Muscle of leg (tissue), 11 donors: ENCODE measurements around the gene FGD4. TPM values are rescaled to one million over a fixed set of nuclear protein-coding genes. Genes with fewer than 3 reads are reported as not detected.

Experiments
- DNase-seq: peaks from one replicate; pipeline ENCODE4 v3.0.0; 2013
- H3K27ac ChIP-seq: one replicate; pipeline ENCODE4 v1.5.1; 2013; ENCODE audit warnings: mild to moderate bottlenecking, low read length, control low read depth
- H3K27me3 ChIP-seq: one replicate; pipeline ENCODE4 v1.6.1; 2013; ENCODE audit warnings: low read length; ENCODE audit not compliant: control insufficient read depth, insufficient read depth
- H3K36me3 ChIP-seq: one replicate; pipeline ENCODE4 v1.6.1; 2013; ENCODE audit warnings: low read length; ENCODE audit not compliant: control insufficient read depth, insufficient read depth
- H3K4me1 ChIP-seq: one replicate; pipeline ENCODE4 v1.6.1; 2013; ENCODE audit warnings: low read length; ENCODE audit not compliant: control insufficient read depth, insufficient read depth
- H3K4me3 ChIP-seq: one replicate; pipeline ENCODE4 v1.5.1; 2013; ENCODE audit warnings: low read length, control low read depth
- H3K9me3 ChIP-seq: replicated peaks from 2 replicates; pipeline ENCODE4 v1.6.1; 2013; ENCODE audit warnings: low read depth, low read length; ENCODE audit not compliant: control insufficient read depth
- whole genome bisulfite sequencing: methylation state at CpG from one replicate; pipeline ENCODE4 v1.1.5; 2013; ENCODE audit warnings: missing lambda C conversion rate; ENCODE audit not compliant: insufficient coverage; 5-methylcytosine and 5-hydroxymethylcytosine counted together
- polyA plus RNA-seq, 8 donors: library from polyadenylated mRNA; unstranded; fragments of 120-200 nt; gene quantifications; one replicate each; pipeline versions ENCODE4 v1.2.1 to v1.2.3, GENCODE V29; 2013; ENCODE audit warnings: inconsistent platforms in 1 of 8, low replicate concordance in 1 of 8; ENCODE audit not compliant: insufficient read length in 8 of 8, insufficient read depth in 1 of 8
- total RNA-seq: library from RNA; stranded (reverse); fragments of 120-200 nt; gene quantifications from one replicate; pipeline ENCODE4 v1.2.4, GENCODE V29; 2013

Gene FGD4
- total and polyA plus RNA-seq, 9 donors = 12.9 to 35.4 (median 17.1) TPM

DNA sequence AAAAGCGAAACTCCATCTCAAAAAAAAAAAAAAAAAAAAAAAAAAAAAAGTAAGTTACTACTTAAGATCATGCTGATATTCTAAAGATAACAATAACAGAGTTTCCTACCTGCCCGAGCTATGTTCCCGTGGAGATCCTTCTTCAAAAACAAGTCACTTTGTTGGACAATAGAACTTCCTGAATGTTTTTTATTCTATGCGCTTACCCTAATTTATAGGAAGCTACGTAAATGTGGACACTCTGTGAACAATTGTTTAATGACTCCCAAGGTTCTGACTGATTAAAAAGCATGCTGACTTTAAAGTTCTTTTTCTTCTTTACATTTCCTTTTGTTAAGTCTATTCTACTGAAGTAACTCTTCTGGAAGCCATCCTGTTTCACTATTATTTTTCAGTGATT is 52.5 kb downstream of the FGD4 start:
- no peaks in the 10 kb centered on the region for H3K9me3 ChIP-seq
- no CpG with 5 or more reads among the region's 5 CpGs for WGBS
- H3K4me1 ChIP-seq = no peaks in the 10 kb centered on the region
- peak overlapping the region; percentile 82 for H3K27ac ChIP-seq
- peak; percentile 24 for DNase-seq
- no peak overlapping the region for H3K4me3 ChIP-seq
- H3K36me3 ChIP-seq = no peaks in the 10 kb centered on the region
- no peaks in the 10 kb centered on the region for H3K27me3 ChIP-seq

DNA sequence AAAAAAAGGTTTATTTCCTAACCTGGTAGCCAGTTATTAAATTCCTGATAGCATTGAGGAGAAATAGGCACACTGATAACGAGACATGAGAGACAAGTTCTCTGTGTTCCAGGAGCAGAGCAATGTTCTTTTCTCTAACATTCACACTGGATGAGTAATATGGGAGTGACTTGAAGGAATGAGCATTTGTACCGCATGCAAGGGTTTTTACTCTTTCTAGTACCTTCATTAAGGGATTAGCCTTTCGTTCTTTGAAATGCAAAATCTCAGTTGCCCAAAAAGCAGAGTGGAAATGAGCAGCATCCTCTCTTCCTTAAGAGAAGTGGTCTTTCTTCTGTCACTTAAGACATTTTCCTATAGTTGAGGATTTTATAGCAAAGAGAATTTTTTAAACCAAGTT is 54.7 kb downstream of the FGD4 start:
- Histone ChIP-seq H3K27ac (peak overlapping the region; percentile 50), H3K27me3 (no peaks in the 10 kb centered on the region), H3K4me1 (no peaks in the 10 kb centered on the region), H3K36me3 (no peaks in the 10 kb centered on the region), H3K4me3 (no peak overlapping the region), H3K9me3 (no peaks in the 10 kb centered on the region)
- no CpG with 5 or more reads among the region's 3 CpGs for WGBS
- no peak for DNase-seq

DNA sequence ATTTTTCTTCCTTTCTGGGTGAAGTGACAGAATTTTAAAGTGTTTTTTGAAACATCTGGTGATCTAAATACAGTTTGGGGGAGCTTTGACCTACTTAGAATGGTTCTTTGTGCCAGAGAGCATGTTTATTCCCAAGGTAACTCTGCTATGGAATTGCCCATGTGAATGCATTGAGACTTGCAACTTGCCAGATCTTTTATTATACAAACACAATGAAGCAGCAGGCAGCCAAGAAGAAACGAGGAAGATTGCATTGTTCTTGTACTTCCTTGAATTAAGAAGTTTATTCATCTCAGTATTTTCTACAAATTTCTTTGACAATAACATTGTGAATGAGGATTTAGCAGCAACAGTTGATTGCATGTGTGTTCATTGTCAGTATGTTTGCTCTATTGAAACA is 55.5 kb downstream of the FGD4 start:
- peak overlapping the region; percentile 26 for H3K27ac ChIP-seq
- no peaks in the 10 kb centered on the region for H3K36me3 ChIP-seq
- no peaks in the 10 kb centered on the region for H3K4me1 ChIP-seq
- WGBS = no CpG with 5 or more reads among the region's 1 CpG
- no peaks in the 10 kb centered on the region for H3K27me3 ChIP-seq
- H3K9me3 ChIP-seq = no peaks in the 10 kb centered on the region
- DNase-seq = peak; percentile 42
- no peak overlapping the region for H3K4me3 ChIP-seq

DNA sequence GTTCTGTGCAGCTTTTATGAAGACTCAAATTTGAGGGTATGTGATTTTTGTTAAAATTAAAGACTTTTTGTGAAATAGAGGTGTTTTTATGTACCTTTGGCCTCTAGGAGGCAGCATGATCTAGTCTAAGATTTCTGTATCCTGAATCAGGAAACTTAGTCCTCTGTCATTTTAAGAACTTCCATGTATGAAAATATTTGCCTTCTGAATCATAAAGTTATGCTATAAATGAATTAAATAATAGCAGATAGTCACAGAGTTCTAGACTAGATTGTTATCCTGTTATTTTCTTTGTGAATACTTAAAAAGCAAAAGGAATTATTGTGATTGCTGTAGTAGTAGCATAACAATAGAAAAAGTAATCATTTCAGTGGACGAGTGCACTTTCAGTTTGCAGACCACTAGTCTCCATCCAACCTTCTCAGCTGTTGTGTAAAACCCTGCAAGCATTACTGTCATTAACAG is 56.3 kb downstream of the FGD4 start:
- Histone ChIP-seq H3K27me3 (no peaks in the 10 kb centered on the region), H3K36me3 (no peaks in the 10 kb centered on the region), H3K4me3 (peak overlapping the region; percentile 37), H3K4me1 (no peaks in the 10 kb centered on the region), H3K9me3 (no peaks in the 10 kb centered on the region), H3K27ac (peak overlapping the region; percentile 66)
- no CpG with 5 or more reads among the region's 1 CpG for WGBS
- peak; percentile 88 for DNase-seq

DNA sequence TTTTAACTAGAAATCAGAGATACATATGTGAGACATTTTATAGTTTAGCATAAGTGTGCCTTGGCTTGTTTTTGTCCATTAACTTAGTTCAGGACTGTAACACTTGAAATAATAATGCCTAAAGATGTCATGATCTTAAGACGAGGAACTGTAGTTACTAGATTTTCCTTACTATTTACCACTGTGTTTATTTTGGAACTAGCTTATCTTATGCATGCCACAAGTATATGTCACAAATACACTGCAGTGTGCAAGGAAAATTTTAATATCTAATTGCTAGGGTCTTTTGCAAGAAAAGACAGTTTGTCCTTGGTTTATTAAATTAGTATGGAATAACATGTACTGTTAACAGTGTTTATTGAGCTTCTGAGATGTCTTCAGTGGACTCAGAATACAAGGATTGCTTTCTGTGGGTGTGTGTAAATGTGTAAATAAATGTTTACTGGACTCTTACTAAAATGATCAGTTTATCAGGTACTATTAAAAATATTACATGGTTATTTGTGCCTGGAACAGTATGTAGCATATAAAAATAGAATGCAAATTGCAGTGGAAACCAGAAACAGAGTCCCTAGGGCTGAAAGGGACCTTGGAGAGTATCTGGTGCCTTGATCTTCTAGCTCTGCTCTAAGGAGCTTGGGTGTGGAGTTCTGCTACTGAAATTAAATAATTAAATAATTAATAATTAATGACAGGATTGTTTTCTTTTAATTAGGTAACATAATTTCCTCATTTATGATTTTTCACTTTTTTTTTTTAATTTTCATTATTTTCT is 58.1 kb downstream of the FGD4 start:
- no peak overlapping the region for H3K4me3 ChIP-seq

DNA sequence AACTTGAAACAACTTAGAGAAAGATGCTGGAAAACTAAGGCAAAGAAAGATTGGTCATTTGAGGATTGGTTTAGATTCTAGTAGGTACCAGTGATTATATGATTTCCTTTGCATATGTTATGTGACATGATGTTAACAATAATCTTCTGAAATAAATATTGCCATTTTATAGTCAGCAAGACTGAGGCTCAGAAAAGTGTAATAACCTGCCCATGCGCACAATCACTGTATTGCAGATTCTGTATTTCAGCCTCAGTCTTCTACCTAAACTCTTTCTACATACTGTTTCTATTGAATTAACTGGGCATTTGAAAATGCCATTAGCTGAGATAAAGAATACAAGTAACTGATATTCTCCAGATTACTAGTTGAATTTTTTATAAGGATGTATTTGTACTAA is 61.3 kb downstream of the FGD4 start:
- no CpG with 5 or more reads among the region's 1 CpG for WGBS
- H3K27me3 ChIP-seq = no peaks in the 10 kb centered on the region
- no peaks in the 10 kb centered on the region for H3K4me1 ChIP-seq
- H3K9me3 ChIP-seq = no peaks in the 10 kb centered on the region
- no peak for DNase-seq
- H3K36me3 ChIP-seq = no peaks in the 10 kb centered on the region
- H3K4me3 ChIP-seq = no peak overlapping the region
- H3K27ac ChIP-seq = no peak overlapping the region

More for the DNA sequence above, 58.1 kb downstream of the FGD4 start:
- H3K27ac ChIP-seq = no peak overlapping the region
- no peaks in the 10 kb centered on the region for H3K27me3 ChIP-seq
- H3K36me3 ChIP-seq = no peaks in the 10 kb centered on the region
- H3K4me1 ChIP-seq = no peaks in the 10 kb centered on the region
- WGBS = no CpG with 5 or more reads among the region's 1 CpG
- DNase-seq = no peak
- H3K9me3 ChIP-seq = no peaks in the 10 kb centered on the region

GRCh38 chr12:32462908-32463307 is 63.5 kb downstream of the FGD4 start:
- no CpG with 5 or more reads among the region's 2 CpGs for WGBS
- no peaks in the 10 kb centered on the region for H3K9me3 ChIP-seq
- H3K27me3 ChIP-seq = no peaks in the 10 kb centered on the region
- peaks cover under 1% of the 10 kb centered on the region for H3K4me1 ChIP-seq
- DNase-seq = no peak
- H3K27ac ChIP-seq = no peak overlapping the region
- no peak overlapping the region for H3K4me3 ChIP-seq
- no peaks in the 10 kb centered on the region for H3K36me3 ChIP-seq

- Histone ChIP-seq H3K27me3 (no peaks in the 10 kb centered on the region), H3K36me3 (no peaks in the 10 kb centered on the region), H3K4me3 (no peak overlapping the region), H3K9me3 (no peaks in the 10 kb centered on the region), H3K4me1 (peaks cover 2% of the 10 kb centered on the region), H3K27ac (no peak overlapping the region)
- no CpG with 5 or more reads among the region's 1 CpG for WGBS
- DNase-seq = no peak
These were observed 66.8 kb downstream of the FGD4 start for GRCh38 chr12:32466187-32466586.

- no peaks in the 10 kb centered on the region for H3K27me3 ChIP-seq
- peaks cover 2% of the 10 kb centered on the region for H3K4me1 ChIP-seq
- DNase-seq = no peak
- no peaks in the 10 kb centered on the region for H3K9me3 ChIP-seq
- H3K36me3 ChIP-seq = no peaks in the 10 kb centered on the region
- H3K27ac ChIP-seq = no peak overlapping the region
- no CpG with 5 or more reads among the region's 2 CpGs for WGBS
- no peak overlapping the region for H3K4me3 ChIP-seq
These were observed 67.8 kb downstream of the FGD4 start for GRCh38 chr12:32466986-32467711.

DNA sequence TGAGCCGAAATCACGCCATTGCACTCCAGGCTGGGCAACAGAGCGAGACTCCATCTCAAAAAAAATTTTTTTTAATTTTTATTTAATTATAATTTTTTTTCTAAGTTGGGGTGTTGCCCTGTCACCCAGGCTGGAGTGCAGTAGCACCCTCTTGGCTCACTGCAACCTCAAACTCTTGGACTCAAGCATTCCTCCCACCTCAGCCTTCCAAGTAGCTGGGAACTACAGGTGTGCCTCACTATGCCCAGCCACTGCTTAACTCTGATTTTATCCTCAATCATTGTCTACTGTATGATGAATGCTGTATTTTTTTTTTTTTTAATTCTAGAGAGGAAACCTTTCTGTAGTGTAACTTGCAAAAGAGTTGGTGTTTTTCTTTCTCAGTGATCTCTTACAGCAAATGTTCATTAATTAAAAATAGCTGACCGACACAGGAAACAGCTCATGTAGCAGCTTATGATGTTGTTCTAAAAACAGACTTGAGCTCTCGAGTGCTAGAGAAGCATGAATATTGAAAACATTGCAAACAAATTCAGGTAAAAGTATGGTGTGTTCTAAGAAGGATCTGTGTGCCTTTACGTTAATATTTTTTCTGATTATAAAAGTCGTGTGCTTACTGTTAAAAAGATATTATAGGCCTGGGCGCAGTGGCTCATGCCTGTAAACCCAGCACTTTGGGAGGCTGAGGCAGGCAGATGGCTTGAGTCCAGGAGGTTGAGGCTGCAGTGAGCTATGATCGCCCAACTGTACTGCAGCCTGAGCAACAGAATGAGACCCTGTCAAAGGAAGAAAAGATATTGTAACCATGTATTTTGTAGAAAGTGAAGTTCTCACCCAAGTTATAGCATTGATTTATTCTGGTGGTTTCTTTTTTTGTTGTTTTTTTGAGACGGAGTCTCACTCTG is 68.9 kb downstream of the FGD4 start:
- Histone ChIP-seq H3K4me1 (peaks cover 2% of the 10 kb centered on the region), H3K27ac (peak overlapping the region; percentile 31), H3K27me3 (no peaks in the 10 kb centered on the region), H3K4me3 (no peak overlapping the region), H3K36me3 (no peaks in the 10 kb centered on the region), H3K9me3 (no peaks in the 10 kb centered on the region)
- DNase-seq = no peak
- 64% methylated on average over 6 of the region's 10 CpGs for WGBS
